Activated gamma-delta T cell treated with Interleukin-2 at 50 U/mL for 16 hours (primary cell): ENCODE results near the gene IVL.

Source experiments
- DNase-seq: peaks from one replicate; pipeline ENCODE4 v3.0.0-alpha.2; 2020

The IVL gene

GRCh38 chr1:152957561-152957960 is 49.2 kb downstream of the IVL start:
- no peak for DNase-seq

- no peak for DNase-seq
Observed at GRCh38 chr1:152959273-152959672, 50.9 kb downstream of the IVL start.

- no peak for DNase-seq
Observed at GRCh38 chr1:152959801-152960451, 51.6 kb downstream of the IVL start.

- DNase-seq = no peak
Observed at GRCh38 chr1:152960452-152961044, 52.2 kb downstream of the IVL start.
